ENCODE results near the gene PHLDB3.

GRCh38 chr19:43544077-43544476 is 39.5 kb upstream of the PHLDB3 start:
- TF ChIP-seq CTCF (conservative IDR thresholded peaks at IDR 0.05; ENCODE audit: low read length) (no peak), EZH2phosphoT487 (IDR thresholded peaks at IDR 0.05; ENCODE audit: borderline replicate concordance, low read depth, low read length) (no peak)

All from OCI-LY7 (cell line).